Suppressor macrophage (primary cell): ENCODE data around the gene MSANTD1.

ENCODE experiments used
- DNase-seq, 4 experiments: peaks; one replicate each; pipeline ENCODE4 v3.0.0-alpha.2; 2020 to 2022

MSANTD1 gene

GRCh38 chr4:3303923-3304710, 55.2 kb downstream of the MSANTD1 start:
- DNase-seq, result peak in 1 of 4 experiments; percentile 14

GRCh38 chr4:3304831-3305609, 56.1 kb downstream of the MSANTD1 start:
- no peak for DNase-seq

DNA sequence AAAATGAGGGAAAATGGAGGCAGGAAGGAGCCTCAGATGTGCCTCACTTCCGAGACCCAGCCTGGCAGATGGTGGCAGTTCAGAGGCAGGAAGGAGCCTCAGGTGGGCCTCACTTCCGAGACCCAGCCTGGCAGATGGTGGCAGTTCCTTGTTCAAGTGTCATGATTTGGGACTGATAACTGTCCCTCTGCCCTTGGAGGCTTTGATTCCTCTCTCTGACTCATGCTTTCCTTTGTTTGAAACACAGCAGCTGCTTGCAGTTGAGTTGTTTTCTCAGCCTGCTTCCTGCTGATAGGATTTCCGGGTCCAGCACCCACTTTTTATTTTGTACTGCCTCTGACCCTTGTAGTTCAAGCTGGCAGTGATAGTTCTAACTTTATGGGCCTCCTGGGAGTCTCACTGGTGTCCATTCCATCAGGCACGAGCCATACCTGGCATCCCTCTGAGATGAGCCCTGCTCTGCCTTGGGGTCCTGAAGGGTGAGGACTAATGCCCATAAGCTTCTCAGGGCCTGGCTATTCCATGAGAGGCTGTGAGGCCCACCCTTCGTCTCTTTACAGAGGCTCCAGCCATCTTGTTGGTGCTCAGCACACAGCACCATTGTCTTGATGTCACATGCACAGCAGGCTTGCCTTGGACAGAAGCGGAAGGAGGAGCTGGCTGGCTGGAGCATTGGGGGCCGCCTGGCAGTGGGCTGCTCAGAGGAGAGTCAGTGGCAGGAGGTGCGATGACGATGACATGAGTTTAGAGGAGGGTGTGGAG, 56.8 kb downstream of the MSANTD1 start:
- peak in 2 of 4 experiments; percentile 19 to 57 for DNase-seq
